GM12878 (cell line): ENCODE data around the gene IVD. TPM values are rescaled to one million over a fixed set of nuclear protein-coding genes. Genes with fewer than 3 reads are reported as not detected.

Source experiments
- CHD1 ChIP-seq: IDR thresholded peaks from 2 replicates; pipeline ENCODE4 v1.6.1; 2012; ENCODE audit warnings: low read depth, low read length, improper control_type of control experiment
- FOS ChIP-seq: IDR thresholded peaks from 3 replicates; pipeline ENCODE4 v1.6.1; 2011; ENCODE audit warnings: borderline replicate concordance; ENCODE audit not compliant: insufficient read length; ENCODE audit errors: extremely low read depth
- MYC ChIP-seq: IDR thresholded peaks from 2 replicates; pipeline ENCODE4 v1.6.1; 2011; ENCODE audit warnings: mild to moderate bottlenecking, low read length, moderate library complexity, inconsistent platforms; ENCODE audit not compliant: insufficient read depth, insufficient replicate concordance, insufficient read length, severe bottlenecking
- NBN ChIP-seq: fragments of 450-650 bp; IDR thresholded peaks from 2 replicates; pipeline ENCODE4 v1.6.1; 2016
- NRF1 ChIP-seq: conservative IDR thresholded peaks from 2 replicates; pipeline ENCODE4 v1.6.1; 2011; ENCODE audit warnings: mild to moderate bottlenecking, low read depth, low read length, improper control_type of control experiment
- POLR2AphosphoS5 ChIP-seq: IDR thresholded peaks from 2 replicates; pipeline ENCODE4 v1.6.1; 2011; ENCODE audit warnings: mild to moderate bottlenecking, low read length, inconsistent platforms
- RBBP5 ChIP-seq: fragments of 200-600 bp; sonication (generic); conservative IDR thresholded peaks from 2 replicates; pipeline ENCODE4 v1.6.1; 2016
- RFX5 ChIP-seq: IDR thresholded peaks from 2 replicates; pipeline ENCODE4 v1.6.1; 2011; ENCODE audit warnings: low read depth, low read length, improper control_type of control experiment
- RUNX3 ChIP-seq: IDR thresholded peaks from 2 replicates; pipeline ENCODE4 v1.6.1; 2012; ENCODE audit warnings: low read length, inconsistent platforms
- SMAD5 ChIP-seq: IDR thresholded peaks from 2 replicates; pipeline ENCODE4 v1.6.1; 2016; ENCODE audit warnings: antibody characterized with exemption, low read depth
- TCF3 ChIP-seq: IDR thresholded peaks from 2 replicates; pipeline ENCODE4 v1.6.1; 2012; ENCODE audit warnings: low read depth, mild to moderate bottlenecking, low read length, borderline replicate concordance; ENCODE audit not compliant: insufficient read depth
- polyA plus RNA-seq, 11 experiments: library from polyadenylated mRNA; depleted of rRNA in 4 of 11; unstranded in 6 of 11; stranded (reverse) in 5 of 11; fragments of >200 nt; fragmentation: Nextera tagmentation in 4 of 11; fragmentation: Illumina TruSeq in 1 of 11; extraction: Ambion mirVana in 4 of 11; extraction: Trizol in 1 of 11; gene quantifications; 1 replicate in 1 of 11; 2 replicates in 10 of 11; pipeline versions ENCODE4 v1.2.1 to v1.2.3, GENCODE V29; 2011 to 2016; ENCODE audit warnings: inconsistent platforms in 2 of 11, missing spikeins in 2 of 11, low read depth in 1 of 11
- total RNA-seq, 4 experiments: library from RNA; depleted of rRNA in 3 of 4; stranded (reverse); fragments of >200 nt in 3 of 4; fragmentation: Illumina TruSeq in 1 of 4; extraction: Trizol in 1 of 4; gene quantifications; 2 replicates each; pipeline versions ENCODE4 v1.2.1 to v1.2.3, GENCODE V29; 2013 to 2021
- TF ChIP-seq, protein P1 (sequence below): fragments of 450-650 bp; formaldehyde crosslinking; IDR thresholded peaks from 2 replicates; pipeline ENCODE4 v1.4.0; 2020; ENCODE audit warnings: mild to moderate bottlenecking, moderate library complexity
- TF ChIP-seq, protein P2 (sequence below): IDR thresholded peaks from 2 replicates; pipeline ENCODE4 v1.6.1; 2012; ENCODE audit warnings: improper control_type of control experiment, low read depth, low read length; ENCODE audit not compliant: insufficient replicate concordance
- TF ChIP-seq, protein P3 (sequence below): fragments of 450-650 bp; IDR thresholded peaks from 2 replicates; pipeline ENCODE4 v1.6.1; 2017; ENCODE audit warnings: mild to moderate bottlenecking, low read depth, inconsistent platforms; ENCODE audit not compliant: poor library complexity, severe bottlenecking
- TF ChIP-seq, protein P4 (sequence below): fragments of 450-650 bp; IDR thresholded peaks from 2 replicates; pipeline ENCODE4 v1.6.1; 2018; ENCODE audit warnings: borderline replicate concordance, mild to moderate bottlenecking; ENCODE audit not compliant: partially characterized antibody

Gene IVD
- total and polyA plus RNA-seq, 10 of the 15 experiments (the other 5 are each of a cell fraction or from before 2014, with no cell fraction given), result 5.3 to 59.8 (median 45.7) TPM

DNA sequence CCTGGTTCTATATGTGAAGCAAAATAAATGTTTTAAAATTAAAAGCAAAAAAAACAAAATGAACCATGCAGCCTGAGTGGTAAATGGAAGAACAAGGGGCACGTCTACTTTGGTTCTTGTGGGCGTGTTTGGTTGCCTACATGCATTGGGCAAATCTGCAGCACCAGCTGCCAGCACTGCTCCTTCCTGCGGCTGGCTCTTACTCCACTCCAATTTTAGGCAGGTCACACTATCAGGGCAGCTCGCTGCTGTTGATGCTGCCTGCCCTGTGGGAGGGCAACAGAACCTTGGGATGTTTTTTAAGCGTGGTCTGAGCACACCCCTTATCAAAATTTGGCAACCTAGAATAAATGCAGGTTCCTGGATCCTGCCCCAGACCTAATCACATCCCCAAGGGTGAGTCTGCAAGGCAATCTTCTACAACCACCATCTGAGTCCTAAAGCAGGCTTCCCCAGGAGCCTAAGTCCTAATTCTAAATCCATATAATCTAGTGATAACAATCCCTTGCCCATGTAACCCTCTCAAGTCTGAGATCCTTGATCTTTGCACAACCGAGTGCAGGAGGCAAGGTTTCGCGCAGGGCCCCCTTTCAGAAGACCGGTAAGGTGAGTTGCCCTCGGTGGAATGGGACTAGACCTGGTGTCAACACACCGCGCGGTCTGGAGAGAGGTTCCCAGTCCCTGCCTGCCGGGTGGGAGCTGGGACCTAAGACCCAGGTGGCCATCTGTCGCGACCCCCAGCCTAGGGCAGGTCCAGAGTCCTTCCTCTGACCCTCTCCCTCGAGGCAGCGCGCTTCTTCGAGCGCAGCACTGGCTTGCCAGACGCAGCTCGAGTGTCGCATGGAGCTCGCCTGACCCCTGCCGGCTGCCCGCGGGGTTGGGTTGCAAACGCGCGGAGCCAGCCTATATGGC is 15.9 kb downstream of the IVD start (continued):
- TF ChIP-seq, protein P1, sequence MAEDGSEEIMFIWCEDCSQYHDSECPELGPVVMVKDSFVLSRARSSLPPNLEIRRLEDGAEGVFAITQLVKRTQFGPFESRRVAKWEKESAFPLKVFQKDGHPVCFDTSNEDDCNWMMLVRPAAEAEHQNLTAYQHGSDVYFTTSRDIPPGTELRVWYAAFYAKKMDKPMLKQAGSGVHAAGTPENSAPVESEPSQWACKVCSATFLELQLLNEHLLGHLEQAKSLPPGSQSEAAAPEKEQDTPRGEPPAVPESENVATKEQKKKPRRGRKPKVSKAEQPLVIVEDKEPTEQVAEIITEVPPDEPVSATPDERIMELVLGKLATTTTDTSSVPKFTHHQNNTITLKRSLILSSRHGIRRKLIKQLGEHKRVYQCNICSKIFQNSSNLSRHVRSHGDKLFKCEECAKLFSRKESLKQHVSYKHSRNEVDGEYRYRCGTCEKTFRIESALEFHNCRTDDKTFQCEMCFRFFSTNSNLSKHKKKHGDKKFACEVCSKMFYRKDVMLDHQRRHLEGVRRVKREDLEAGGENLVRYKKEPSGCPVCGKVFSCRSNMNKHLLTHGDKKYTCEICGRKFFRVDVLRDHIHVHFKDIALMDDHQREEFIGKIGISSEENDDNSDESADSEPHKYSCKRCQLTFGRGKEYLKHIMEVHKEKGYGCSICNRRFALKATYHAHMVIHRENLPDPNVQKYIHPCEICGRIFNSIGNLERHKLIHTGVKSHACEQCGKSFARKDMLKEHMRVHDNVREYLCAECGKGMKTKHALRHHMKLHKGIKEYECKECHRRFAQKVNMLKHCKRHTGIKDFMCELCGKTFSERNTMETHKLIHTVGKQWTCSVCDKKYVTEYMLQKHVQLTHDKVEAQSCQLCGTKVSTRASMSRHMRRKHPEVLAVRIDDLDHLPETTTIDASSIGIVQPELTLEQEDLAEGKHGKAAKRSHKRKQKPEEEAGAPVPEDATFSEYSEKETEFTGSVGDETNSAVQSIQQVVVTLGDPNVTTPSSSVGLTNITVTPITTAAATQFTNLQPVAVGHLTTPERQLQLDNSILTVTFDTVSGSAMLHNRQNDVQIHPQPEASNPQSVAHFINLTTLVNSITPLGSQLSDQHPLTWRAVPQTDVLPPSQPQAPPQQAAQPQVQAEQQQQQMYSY, result no peak
- TF ChIP-seq NBN (no peak), RUNX3 (no peak), MYC (no peak), POLR2AphosphoS5 (no peak), CHD1 (no peak), FOS (no peak), RFX5 (no peak), SMAD5 (no peak), RBBP5 (no peak), NRF1 (no peak), TCF3 (no peak)
- TF ChIP-seq, protein P2, sequence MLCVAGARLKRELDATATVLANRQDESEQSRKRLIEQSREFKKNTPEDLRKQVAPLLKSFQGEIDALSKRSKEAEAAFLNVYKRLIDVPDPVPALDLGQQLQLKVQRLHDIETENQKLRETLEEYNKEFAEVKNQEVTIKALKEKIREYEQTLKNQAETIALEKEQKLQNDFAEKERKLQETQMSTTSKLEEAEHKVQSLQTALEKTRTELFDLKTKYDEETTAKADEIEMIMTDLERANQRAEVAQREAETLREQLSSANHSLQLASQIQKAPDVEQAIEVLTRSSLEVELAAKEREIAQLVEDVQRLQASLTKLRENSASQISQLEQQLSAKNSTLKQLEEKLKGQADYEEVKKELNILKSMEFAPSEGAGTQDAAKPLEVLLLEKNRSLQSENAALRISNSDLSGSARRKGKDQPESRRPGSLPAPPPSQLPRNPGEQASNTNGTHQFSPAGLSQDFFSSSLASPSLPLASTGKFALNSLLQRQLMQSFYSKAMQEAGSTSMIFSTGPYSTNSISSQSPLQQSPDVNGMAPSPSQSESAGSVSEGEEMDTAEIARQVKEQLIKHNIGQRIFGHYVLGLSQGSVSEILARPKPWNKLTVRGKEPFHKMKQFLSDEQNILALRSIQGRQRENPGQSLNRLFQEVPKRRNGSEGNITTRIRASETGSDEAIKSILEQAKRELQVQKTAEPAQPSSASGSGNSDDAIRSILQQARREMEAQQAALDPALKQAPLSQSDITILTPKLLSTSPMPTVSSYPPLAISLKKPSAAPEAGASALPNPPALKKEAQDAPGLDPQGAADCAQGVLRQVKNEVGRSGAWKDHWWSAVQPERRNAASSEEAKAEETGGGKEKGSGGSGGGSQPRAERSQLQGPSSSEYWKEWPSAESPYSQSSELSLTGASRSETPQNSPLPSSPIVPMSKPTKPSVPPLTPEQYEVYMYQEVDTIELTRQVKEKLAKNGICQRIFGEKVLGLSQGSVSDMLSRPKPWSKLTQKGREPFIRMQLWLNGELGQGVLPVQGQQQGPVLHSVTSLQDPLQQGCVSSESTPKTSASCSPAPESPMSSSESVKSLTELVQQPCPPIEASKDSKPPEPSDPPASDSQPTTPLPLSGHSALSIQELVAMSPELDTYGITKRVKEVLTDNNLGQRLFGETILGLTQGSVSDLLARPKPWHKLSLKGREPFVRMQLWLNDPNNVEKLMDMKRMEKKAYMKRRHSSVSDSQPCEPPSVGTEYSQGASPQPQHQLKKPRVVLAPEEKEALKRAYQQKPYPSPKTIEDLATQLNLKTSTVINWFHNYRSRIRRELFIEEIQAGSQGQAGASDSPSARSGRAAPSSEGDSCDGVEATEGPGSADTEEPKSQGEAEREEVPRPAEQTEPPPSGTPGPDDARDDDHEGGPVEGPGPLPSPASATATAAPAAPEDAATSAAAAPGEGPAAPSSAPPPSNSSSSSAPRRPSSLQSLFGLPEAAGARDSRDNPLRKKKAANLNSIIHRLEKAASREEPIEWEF, result no peak
- TF ChIP-seq, protein P3, sequence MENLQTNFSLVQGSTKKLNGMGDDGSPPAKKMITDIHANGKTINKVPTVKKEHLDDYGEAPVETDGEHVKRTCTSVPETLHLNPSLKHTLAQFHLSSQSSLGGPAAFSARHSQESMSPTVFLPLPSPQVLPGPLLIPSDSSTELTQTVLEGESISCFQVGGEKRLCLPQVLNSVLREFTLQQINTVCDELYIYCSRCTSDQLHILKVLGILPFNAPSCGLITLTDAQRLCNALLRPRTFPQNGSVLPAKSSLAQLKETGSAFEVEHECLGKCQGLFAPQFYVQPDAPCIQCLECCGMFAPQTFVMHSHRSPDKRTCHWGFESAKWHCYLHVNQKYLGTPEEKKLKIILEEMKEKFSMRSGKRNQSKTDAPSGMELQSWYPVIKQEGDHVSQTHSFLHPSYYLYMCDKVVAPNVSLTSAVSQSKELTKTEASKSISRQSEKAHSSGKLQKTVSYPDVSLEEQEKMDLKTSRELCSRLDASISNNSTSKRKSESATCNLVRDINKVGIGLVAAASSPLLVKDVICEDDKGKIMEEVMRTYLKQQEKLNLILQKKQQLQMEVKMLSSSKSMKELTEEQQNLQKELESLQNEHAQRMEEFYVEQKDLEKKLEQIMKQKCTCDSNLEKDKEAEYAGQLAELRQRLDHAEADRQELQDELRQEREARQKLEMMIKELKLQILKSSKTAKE, result no peak
- TF ChIP-seq, protein P4, sequence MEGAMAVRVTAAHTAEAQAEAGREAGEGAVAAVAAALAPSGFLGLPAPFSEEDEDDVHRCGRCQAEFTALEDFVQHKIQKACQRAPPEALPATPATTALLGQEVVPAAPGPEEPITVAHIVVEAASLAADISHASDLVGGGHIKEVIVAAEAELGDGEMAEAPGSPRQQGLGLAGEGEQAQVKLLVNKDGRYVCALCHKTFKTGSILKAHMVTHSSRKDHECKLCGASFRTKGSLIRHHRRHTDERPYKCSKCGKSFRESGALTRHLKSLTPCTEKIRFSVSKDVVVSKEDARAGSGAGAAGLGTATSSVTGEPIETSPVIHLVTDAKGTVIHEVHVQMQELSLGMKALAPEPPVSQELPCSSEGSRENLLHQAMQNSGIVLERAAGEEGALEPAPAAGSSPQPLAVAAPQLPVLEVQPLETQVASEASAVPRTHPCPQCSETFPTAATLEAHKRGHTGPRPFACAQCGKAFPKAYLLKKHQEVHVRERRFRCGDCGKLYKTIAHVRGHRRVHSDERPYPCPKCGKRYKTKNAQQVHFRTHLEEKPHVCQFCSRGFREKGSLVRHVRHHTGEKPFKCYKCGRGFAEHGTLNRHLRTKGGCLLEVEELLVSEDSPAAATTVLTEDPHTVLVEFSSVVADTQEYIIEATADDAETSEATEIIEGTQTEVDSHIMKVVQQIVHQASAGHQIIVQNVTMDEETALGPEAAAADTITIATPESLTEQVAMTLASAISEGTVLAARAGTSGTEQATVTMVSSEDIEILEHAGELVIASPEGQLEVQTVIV, result no peak
